Brain microvascular endothelial cell (primary cell): ENCODE measurements around the gene UPF2.
A peak's percentile ranks its signal among the peaks of the same experiment; 100 is the strongest.

Source experiments
- DNase-seq: peaks from one replicate; pipeline ENCODE4 v3.0.0-alpha.2; 2020
- H3K27ac ChIP-seq: fragments of 250-450 bp; sonication (Bioruptor Pico); 2 replicates; pipeline ENCODE4 v1.5.1; 2020; ENCODE audit warnings: mild to moderate bottlenecking, moderate library complexity
- H3K27me3 ChIP-seq: fragments of 250-450 bp; sonication (Bioruptor Pico); replicated peaks from 2 replicates; pipeline ENCODE4 v1.5.1; 2020; ENCODE audit warnings: mild to moderate bottlenecking
- H3K36me3 ChIP-seq: fragments of 250-450 bp; sonication (Bioruptor Pico); replicated peaks from 2 replicates; pipeline ENCODE4 v1.5.1; 2020; ENCODE audit warnings: mild to moderate bottlenecking
- H3K4me3 ChIP-seq: 2 replicates; pipeline ENCODE4 v1.5.1; 2011; ENCODE audit warnings: low read depth, mild to moderate bottlenecking, control low read depth, low read length, moderate library complexity
- in situ Hi-C: cut with HindIII; loops from 2 replicates; pipeline ENCODE4 v1.10.0; 2017; ENCODE audit warnings: low sequenced_read_pairs, low pct_ligation_motif_present
- TF ChIP-seq, protein P1 (sequence below): IDR thresholded peaks from 2 replicates; pipeline ENCODE4 v1.5.1; 2011; ENCODE audit warnings: low read depth, mild to moderate bottlenecking, moderate library complexity, low read length, control low read depth, inconsistent platforms; ENCODE audit errors: missing control alignments

Gene UPF2

DNA sequence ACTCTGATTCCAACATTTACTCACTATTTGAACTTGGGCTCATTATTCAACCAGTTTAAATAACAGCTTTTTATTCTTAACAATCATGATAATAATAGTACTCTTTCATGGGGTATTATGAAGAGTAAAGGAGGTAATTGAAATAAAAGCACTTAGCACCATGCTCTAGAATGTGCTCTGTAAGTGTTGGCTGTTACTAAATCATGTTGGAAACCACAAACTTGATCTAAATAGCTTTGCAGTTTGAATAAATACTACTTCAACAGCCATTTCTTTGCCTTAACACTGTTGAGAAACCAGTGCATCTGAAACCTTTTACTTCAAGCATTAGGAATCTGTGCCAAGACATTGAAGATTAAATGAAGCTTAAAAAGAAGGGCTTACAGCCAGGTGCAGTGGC is 7.9 kb upstream of the UPF2 start:
- in situ Hi-C loops = no loop called here
- Histone ChIP-seq H3K27me3 (no peaks in the 10 kb centered on the region), H3K27ac (no peak overlapping the region), H3K36me3 (no peaks in the 10 kb centered on the region), H3K4me3 (no peak overlapping the region)
- DNase-seq = no peak
- TF ChIP-seq, protein P1, sequence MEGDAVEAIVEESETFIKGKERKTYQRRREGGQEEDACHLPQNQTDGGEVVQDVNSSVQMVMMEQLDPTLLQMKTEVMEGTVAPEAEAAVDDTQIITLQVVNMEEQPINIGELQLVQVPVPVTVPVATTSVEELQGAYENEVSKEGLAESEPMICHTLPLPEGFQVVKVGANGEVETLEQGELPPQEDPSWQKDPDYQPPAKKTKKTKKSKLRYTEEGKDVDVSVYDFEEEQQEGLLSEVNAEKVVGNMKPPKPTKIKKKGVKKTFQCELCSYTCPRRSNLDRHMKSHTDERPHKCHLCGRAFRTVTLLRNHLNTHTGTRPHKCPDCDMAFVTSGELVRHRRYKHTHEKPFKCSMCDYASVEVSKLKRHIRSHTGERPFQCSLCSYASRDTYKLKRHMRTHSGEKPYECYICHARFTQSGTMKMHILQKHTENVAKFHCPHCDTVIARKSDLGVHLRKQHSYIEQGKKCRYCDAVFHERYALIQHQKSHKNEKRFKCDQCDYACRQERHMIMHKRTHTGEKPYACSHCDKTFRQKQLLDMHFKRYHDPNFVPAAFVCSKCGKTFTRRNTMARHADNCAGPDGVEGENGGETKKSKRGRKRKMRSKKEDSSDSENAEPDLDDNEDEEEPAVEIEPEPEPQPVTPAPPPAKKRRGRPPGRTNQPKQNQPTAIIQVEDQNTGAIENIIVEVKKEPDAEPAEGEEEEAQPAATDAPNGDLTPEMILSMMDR = no peak

DNA sequence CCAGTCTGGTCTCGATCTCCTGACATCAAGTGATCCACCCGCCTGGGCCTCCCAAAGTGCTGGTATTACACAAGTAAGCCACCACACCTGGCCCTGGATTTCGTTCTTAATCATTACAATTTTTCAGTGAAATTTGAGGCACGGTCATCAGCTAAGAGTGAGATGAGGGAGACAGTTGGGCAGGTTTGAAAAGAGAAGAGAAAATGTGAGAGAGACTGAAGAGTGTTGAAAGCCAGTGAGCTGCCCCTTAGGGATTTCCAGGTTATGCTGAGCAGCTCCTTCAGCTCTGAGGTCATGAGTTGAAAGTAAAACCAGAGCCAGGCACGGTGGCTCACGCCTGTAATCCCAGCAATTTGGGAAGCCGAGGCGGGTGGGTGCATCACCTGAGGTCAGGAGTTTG is 5.9 kb upstream of the UPF2 start:
- in situ Hi-C loops = no loop called here
- H3K36me3 ChIP-seq = no peaks in the 10 kb centered on the region
- TF ChIP-seq, protein P1 = no peak
- no peak for DNase-seq
- H3K27ac ChIP-seq = no peak overlapping the region
- no peak overlapping the region for H3K4me3 ChIP-seq
- H3K27me3 ChIP-seq = no peaks in the 10 kb centered on the region

DNA sequence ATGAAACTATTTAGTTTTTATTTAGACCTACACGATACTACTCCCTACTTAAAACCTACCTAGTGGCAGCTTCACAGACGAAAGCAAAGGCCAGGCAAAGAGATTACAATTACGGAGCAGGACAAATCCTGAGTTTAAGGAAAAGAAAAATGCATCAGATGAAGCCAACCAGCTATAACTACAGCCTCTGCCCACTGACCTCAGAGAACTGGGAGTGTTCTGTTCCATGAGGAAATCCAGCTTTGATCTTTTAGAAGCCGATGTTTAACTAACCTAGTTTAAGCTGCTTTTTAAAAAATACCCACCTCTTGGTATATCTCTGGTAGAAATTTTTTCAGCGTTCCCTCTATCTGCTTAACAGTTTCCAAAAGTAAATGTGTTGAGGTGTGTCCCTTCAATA is 3.0 kb upstream of the UPF2 start:
- DNase-seq = no peak
- no peaks in the 10 kb centered on the region for H3K36me3 ChIP-seq
- H3K27ac ChIP-seq = no peak overlapping the region
- no peaks in the 10 kb centered on the region for H3K27me3 ChIP-seq
- TF ChIP-seq, protein P1 = no peak
- no peak overlapping the region for H3K4me3 ChIP-seq
- in situ Hi-C loops = no loop called here

DNA sequence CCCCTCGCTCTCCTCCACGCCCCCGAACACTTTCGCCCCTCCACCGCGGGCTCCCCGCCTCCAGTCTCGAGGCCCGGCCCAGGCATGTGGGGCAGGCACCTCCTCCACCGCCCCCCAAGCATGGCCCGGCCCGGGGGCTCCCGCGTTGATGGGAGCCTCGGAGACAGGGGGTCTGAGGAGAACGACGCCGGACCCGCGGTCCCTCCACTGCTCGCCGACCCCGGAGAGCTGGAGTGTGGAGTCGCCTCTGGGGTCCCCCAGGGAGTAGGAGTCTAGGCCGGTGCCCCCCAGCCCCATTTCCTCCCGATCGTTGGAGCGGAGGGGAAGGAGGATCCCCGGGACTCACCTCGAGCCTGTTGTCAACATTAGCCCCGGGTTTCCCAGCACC is 206 bp downstream of the UPF2 start:
- no peak for DNase-seq
- H3K36me3 ChIP-seq = no peaks in the 10 kb centered on the region
- TF ChIP-seq, protein P1 = no peak
- H3K4me3 ChIP-seq = peak overlapping the region; percentile 95
- no peaks in the 10 kb centered on the region for H3K27me3 ChIP-seq
- in situ Hi-C loops = no loop called here
- peak overlapping the region; percentile 100 for H3K27ac ChIP-seq

DNA sequence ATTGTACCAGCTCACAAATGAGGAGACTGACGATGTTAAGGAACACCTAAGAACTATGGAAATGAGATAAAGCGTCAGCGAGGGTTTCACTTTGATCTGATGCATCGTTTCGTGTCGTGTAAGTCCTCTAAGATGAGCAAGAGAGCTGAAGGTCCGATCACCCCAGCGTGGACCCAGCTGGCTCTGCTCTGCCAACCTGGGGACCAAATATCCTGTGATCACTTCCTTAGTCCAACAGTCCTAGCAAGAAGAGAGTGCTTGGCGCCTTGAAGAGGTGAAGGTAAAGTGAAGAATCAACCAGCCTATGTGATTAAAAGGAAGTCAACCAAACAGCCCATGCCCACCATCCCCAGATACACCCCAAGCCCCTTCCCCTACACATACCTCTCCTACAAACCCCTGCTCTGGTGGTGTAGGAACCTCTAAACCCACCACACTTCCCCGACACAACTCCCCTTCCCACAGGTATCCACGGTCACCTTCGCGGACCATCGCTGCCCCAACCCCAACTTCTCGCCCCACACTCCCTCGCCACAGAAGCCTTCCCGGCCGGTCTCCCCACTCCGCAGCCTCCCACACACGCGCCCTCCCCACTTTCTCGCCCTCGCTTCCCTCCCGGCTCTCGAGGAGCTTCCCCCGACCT is 722 bp downstream of the UPF2 start:
- in situ Hi-C loops = no loop called here
- Histone ChIP-seq H3K27me3 (no peaks in the 10 kb centered on the region), H3K4me3 (peak overlapping the region; percentile 95), H3K36me3 (no peaks in the 10 kb centered on the region), H3K27ac (peak overlapping the region; percentile 100)
- TF ChIP-seq, protein P1 = no peak
- DNase-seq = peak; percentile 22

DNA sequence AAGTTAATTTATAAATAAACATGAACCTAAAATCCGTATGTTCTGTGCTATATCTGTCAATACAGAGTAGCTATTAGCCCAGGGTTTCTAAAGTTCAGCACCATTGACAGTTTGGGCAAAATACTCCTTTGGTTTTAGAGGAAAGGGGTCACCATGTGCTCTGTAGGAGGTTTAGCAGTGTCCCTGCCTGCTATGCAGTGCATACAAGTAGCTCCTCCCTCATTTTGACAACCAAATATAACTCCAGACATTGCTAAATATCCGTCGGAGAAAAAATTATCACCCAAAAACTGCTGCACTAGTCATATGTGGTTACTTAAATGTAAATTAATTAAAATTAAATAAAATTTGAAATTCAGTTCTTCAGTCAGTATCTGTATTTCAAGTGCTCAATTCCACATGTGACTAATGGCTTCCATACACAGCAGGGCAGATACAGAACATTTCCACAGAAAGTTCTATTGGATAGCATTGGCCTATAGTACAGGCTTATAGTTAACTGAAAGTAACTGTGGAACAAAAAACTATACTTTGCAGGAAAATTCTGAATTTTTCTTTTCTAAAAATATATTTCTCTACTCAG is 6.4 kb downstream of the UPF2 start:
- H3K27ac ChIP-seq = no peak overlapping the region

More for the DNA sequence above, 6.4 kb downstream of the UPF2 start:
- no peak for DNase-seq
- Histone ChIP-seq H3K27me3 (no peaks in the 10 kb centered on the region), H3K4me3 (no peak overlapping the region), H3K36me3 (peaks cover 18% of the 10 kb centered on the region)
- TF ChIP-seq, protein P1 = no peak
- in situ Hi-C loops = no loop called here
